Esophagus squamous epithelium (tissue), 5 donors: ENCODE measurements around the gene ASB2. TPM values are rescaled to one million over a fixed set of nuclear protein-coding genes. Genes with fewer than 3 reads are reported as not detected.
A peak's percentile ranks its signal among the peaks of the same experiment; 100 is the strongest.

ENCODE experiments used
- DNase-seq: peaks from one replicate; lab custom pipeline; 2025; lab: John Stamatoyannopoulos, UW
- H3K27ac ChIP-seq, 4 donors: fragments of 200-600 bp; sonication (generic); one replicate each; pipeline ENCODE4 v1.5.1; 2016 to 2019; ENCODE audit warnings: mild to moderate bottlenecking in 1 of 4
- H3K27me3 ChIP-seq, 4 donors: fragments of 200-600 bp; sonication (generic); 1 replicate in 3 of 4; 2 replicates in 1 of 4; pipeline versions ENCODE4 v1.5.1 to v1.6.0; 2017 to 2021; ENCODE audit warnings: antibody characterized with exemption in 1 of 4
- H3K36me3 ChIP-seq, 3 donors: fragments of 200-600 bp; sonication (generic); one replicate each; pipeline ENCODE4 v1.5.1; 2016 to 2019
- H3K4me1 ChIP-seq, 3 donors: fragments of 200-600 bp; sonication (generic); one replicate each; pipeline ENCODE4 v1.5.1; 2017 to 2019
- H3K4me3 ChIP-seq, 4 donors: fragments of 200-600 bp; sonication (generic); 1 replicate in 3 of 4; 2 replicates in 1 of 4; pipeline ENCODE4 v1.5.1; 2016 to 2019; ENCODE audit warnings: mild to moderate bottlenecking in 2 of 4, moderate library complexity in 1 of 4
- H3K9me3 ChIP-seq, 3 donors: fragments of 200-600 bp; sonication (generic); one replicate each; pipeline ENCODE4 v1.5.1; 2016 to 2019
- POLR2A ChIP-seq, 4 donors: fragments of 450-650 bp; IDR thresholded peaks; one replicate each; pipeline ENCODE4 v1.6.1; 2017; ENCODE audit warnings: antibody characterized with exemption in 4 of 4, mild to moderate bottlenecking in 4 of 4, moderate library complexity in 3 of 4
- WGBS, 2 donors: methylation state at CpG; one replicate each; pipeline ENCODE4 v1.1.5; 2018; 5-methylcytosine and 5-hydroxymethylcytosine counted together
- intact Hi-C: fragments of 100-400 bp; cut with DNase I; formaldehyde crosslinking; loops from one replicate; pipeline ENCODE4 v1.15.0; 2022
- total RNA-seq, 4 donors: library from RNA; depleted of rRNA; stranded (reverse); fragments of >200 nt; gene quantifications; one replicate each; pipeline ENCODE4 v1.1.0, GENCODE V29; 2016
- TF ChIP-seq, protein P1 (sequence below), 6 experiments: fragments of 450-650 bp in 4 of 6; fragments of 200-600 bp in 2 of 6; sonication (generic) in 2 of 6; IDR thresholded peaks; one replicate each; pipeline ENCODE4 v1.5.1; 2016 to 2019; ENCODE audit warnings: antibody characterized with exemption in 6 of 6, mild to moderate bottlenecking in 4 of 6, moderate library complexity in 4 of 6
- donor health status: DM: yes; HTN: yes; CAD: no.

Gene ASB2
- total RNA-seq, 4 donors from 2014 or later: 0.83 to 8.8 (median 3.7) TPM

DNA sequence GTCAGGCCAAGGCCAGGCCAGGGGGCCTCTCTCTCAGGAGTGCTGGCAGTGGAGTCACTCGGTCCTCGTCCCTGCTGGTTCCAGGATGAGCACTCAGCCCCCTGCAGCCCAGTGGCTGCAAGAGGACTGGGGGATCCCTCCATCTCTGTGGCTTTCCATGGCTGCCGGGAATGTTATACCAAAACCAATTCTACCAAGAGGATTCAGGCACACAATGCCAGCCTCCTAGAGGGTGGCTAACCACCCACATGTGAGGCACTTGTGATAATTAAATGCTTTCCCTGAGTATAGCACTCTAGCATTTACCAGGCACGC, 21.9 kb downstream of the ASB2 start:
- Histone ChIP-seq H3K27me3 (peaks cover 0 to 14% (median 0%) of the 10 kb centered on the region in 4 donors), H3K9me3 (no peaks in the 10 kb centered on the region), H3K4me1 (peaks cover 6 to 73% (median 34%) of the 10 kb centered on the region in 3 donors), H3K4me3 (peak overlapping the region in 1 of 4 donors; percentile 15), H3K36me3 (no peaks in the 10 kb centered on the region), H3K27ac (peak overlapping the region in 3 of 4 donors; percentile 50 to 88 (median 51))
- intact Hi-C loops: no loop called here
- no peak for DNase-seq
- TF ChIP-seq, protein P1, sequence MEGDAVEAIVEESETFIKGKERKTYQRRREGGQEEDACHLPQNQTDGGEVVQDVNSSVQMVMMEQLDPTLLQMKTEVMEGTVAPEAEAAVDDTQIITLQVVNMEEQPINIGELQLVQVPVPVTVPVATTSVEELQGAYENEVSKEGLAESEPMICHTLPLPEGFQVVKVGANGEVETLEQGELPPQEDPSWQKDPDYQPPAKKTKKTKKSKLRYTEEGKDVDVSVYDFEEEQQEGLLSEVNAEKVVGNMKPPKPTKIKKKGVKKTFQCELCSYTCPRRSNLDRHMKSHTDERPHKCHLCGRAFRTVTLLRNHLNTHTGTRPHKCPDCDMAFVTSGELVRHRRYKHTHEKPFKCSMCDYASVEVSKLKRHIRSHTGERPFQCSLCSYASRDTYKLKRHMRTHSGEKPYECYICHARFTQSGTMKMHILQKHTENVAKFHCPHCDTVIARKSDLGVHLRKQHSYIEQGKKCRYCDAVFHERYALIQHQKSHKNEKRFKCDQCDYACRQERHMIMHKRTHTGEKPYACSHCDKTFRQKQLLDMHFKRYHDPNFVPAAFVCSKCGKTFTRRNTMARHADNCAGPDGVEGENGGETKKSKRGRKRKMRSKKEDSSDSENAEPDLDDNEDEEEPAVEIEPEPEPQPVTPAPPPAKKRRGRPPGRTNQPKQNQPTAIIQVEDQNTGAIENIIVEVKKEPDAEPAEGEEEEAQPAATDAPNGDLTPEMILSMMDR (IDR thresholded peaks at IDR 0.05): no peak
- TF ChIP-seq POLR2A (IDR thresholded peaks at IDR 0.05): no peak
- 88% methylated on average over 2 of the region's 4 CpGs for WGBS, 2 donors

DNA sequence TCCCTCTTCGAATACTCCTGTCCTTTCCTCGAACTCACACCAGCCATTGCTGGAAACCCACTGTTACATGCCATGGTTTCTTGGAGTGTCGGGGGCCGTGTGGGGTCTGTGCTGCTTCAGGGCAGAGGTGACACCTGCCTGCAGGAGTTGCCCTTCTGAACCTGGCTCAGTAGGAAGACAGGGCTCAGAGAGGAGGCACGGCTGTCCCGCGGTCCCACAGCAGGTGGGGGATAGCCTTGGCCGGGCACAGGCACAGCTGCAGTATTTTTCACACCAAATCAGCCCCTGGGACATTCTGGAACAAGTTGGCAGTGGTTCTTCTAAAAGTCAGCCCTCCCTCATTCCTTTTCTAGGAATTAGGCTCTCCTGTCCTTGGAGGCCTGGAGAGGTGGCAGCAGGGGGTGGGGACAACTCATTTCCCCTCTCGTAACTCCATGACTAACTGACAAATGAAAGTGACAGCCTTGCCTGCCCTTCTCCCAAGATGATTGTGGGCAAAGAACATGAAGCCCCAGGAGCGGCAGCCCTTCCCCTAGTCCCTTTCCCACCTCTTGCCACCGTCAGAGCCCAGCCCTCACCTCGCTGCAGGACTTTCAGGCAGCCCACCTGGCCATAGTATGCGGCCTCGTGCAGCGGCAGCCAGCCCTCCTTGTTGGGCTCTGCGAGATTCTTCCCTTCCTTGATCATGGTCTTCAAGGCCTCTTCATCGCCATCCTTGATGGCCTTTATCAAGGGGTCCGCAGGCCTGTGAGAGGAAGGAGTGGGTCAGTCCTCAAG, 22.4 kb downstream of the ASB2 start:
- intact Hi-C loops: no loop called here
- H3K36me3 ChIP-seq: no peaks in the 10 kb centered on the region
- H3K4me1 ChIP-seq: peaks cover under 1 to 68% (median 28%) of the 10 kb centered on the region in 3 donors
- no peak for TF ChIP-seq POLR2A (IDR thresholded peaks at IDR 0.05)
- TF ChIP-seq, protein P1 (IDR thresholded peaks at IDR 0.05): no peak
- H3K27ac ChIP-seq: peak overlapping the region in 3 of 4 donors; percentile 50 to 88 (median 51)
- H3K9me3 ChIP-seq: no peaks in the 10 kb centered on the region
- DNase-seq: no peak
- peak overlapping the region in 1 of 4 donors; percentile 2 for H3K4me3 ChIP-seq
- WGBS, 2 donors: 80 to 89% methylated on average over 9 to 10 of the region's 18 CpGs
- H3K27me3 ChIP-seq: peaks cover 0 to 14% (median 0%) of the 10 kb centered on the region in 4 donors

DNA sequence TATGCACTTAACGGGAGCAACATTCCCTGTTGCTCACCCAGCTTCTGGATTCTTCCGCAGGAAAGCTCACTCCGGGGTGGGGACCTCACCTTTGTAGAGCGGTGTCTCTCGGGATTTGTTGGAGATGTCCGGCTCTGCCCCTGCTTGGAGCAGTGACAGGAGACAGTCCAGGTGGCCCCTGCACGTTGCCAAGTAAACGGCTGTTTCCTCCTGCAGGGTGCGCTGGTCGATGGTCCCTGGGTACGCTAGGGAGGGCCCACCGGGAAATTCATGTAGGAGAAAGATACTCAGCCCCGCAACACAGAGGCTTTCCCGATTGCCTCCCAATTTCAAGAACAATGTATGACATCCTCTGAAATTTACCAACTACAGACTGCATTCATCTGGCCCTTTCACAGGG, 23.1 kb downstream of the ASB2 start:
- intact Hi-C loops: no loop called here
- peak overlapping the region in 2 of 4 donors; percentile 50 to 88 for H3K27ac ChIP-seq

DNA sequence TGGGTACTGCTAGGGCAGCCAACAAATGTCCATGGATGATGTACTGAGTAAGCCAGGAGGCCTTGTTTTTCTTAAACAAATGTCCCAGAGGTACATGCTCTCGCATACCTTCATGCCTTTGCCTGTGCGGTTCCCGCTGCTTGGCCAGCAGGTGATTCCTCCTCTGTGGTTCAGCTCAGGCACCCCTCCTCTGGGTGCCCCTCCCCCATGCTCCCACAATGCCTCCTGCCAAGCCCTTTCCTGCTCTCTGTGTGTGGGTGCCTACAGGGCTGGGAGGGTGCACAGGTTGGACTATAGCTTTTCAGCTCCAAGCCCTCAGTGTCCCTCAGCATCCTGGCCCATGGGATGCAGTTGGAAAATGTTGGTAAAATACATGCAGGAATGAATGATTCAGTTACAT, 23.5 kb downstream of the ASB2 start:
- intact Hi-C loops: no loop called here
- H3K4me3 ChIP-seq: no peak overlapping the region
- 17 to 59% methylated on average over 3 of the region's 3 CpGs for WGBS, 2 donors
- no peak for TF ChIP-seq POLR2A (IDR thresholded peaks at IDR 0.05)
- TF ChIP-seq, protein P1 (IDR thresholded peaks at IDR 0.05): no peak
- H3K27me3 ChIP-seq: peaks cover 0 to 14% (median 0%) of the 10 kb centered on the region in 4 donors
- no peaks in the 10 kb centered on the region for H3K36me3 ChIP-seq
- H3K27ac ChIP-seq: no peak overlapping the region
- H3K4me1 ChIP-seq: peaks cover 0 to 66% (median 23%) of the 10 kb centered on the region in 3 donors
- H3K9me3 ChIP-seq: no peaks in the 10 kb centered on the region
- no peak for DNase-seq

More for the DNA sequence above, 23.1 kb downstream of the ASB2 start:
- Histone ChIP-seq H3K27me3 (peaks cover 0 to 14% (median 0%) of the 10 kb centered on the region in 4 donors), H3K4me3 (no peak overlapping the region), H3K9me3 (no peaks in the 10 kb centered on the region), H3K4me1 (peaks cover 0 to 67% (median 23%) of the 10 kb centered on the region in 3 donors), H3K36me3 (no peaks in the 10 kb centered on the region)
- TF ChIP-seq, protein P1 (IDR thresholded peaks at IDR 0.05): no peak
- no peak for TF ChIP-seq POLR2A (IDR thresholded peaks at IDR 0.05)
- whole genome bisulfite sequencing, 2 donors: 40 to 78% methylated on average over 1 to 5 of the region's 14 CpGs
- DNase-seq: no peak
